Left kidney (tissue), 2 donors: Measurements from ENCODE around the gene DEXI. TPM values are rescaled to one million over a fixed set of nuclear protein-coding genes. Genes with fewer than 3 reads are reported as not detected.
"Not testable (repeated sequence)": the region's sequence is repeated elsewhere in the genome, so short reads cannot be mapped to it uniquely, and the experiment has no call there.

Source experiments
- DNase-seq: peaks from one replicate; pipeline ENCODE4 v3.0.0-alpha.2; 2013
- polyA plus RNA-seq: library from polyadenylated mRNA; unstranded; fragments of 120-200 nt; gene quantifications from one replicate; pipeline ENCODE4 v1.2.1, GENCODE V29; 2013; ENCODE audit not compliant: insufficient read length

The DEXI gene
- polyA plus RNA-seq, 1 donor, result 42.6 TPM

GRCh38 chr16:10971560-10971961 is 29.3 kb upstream of the DEXI start:
- peak; percentile 75 for DNase-seq

GRCh38 chr16:10970065-10970464 is 27.8 kb upstream of the DEXI start:
- no peak for DNase-seq

- no peak for DNase-seq
These were observed 27.3 kb upstream of the DEXI start for GRCh38 chr16:10969615-10970014.

GRCh38 chr16:10968498-10968897 is 26.2 kb upstream of the DEXI start:
- DNase-seq, result no peak

GRCh38 chr16:10967986-10968385 is 25.7 kb upstream of the DEXI start:
- no peak for DNase-seq

- DNase-seq, result not testable (repeated sequence)
These were observed 24.3 kb upstream of the DEXI start for GRCh38 chr16:10966559-10966958.

- no peak for DNase-seq
These were observed 23.9 kb upstream of the DEXI start for GRCh38 chr16:10966129-10966528.

GRCh38 chr16:10965440-10966061 is 23.3 kb upstream of the DEXI start:
- DNase-seq, result no peak

- no peak for DNase-seq
These were observed 22.6 kb upstream of the DEXI start for GRCh38 chr16:10964891-10965326.

GRCh38 chr16:10964039-10964890 is 22.0 kb upstream of the DEXI start:
- DNase-seq, result peak; percentile 77

- no peak for DNase-seq
These were observed 19.0 kb upstream of the DEXI start for GRCh38 chr16:10961231-10961630.

- no peak for DNase-seq
These were observed 16.9 kb upstream of the DEXI start for GRCh38 chr16:10959161-10959560.

- no peak for DNase-seq
These were observed 15.7 kb upstream of the DEXI start for GRCh38 chr16:10957771-10958482.

GRCh38 chr16:10954903-10955302 is 12.6 kb upstream of the DEXI start:
- DNase-seq, result no peak

- no peak for DNase-seq
These were observed 8.8 kb upstream of the DEXI start for GRCh38 chr16:10951026-10951425.

- no peak for DNase-seq
These were observed 8.1 kb upstream of the DEXI start for GRCh38 chr16:10950393-10950792.

- DNase-seq, result no peak
These were observed 7.2 kb upstream of the DEXI start for GRCh38 chr16:10949424-10949970.

- no peak for DNase-seq
These were observed 5.0 kb upstream of the DEXI start for GRCh38 chr16:10947211-10947787.

- DNase-seq, result no peak
These were observed 4.0 kb upstream of the DEXI start for GRCh38 chr16:10946308-10946707.

GRCh38 chr16:10945065-10945787 is 3.0 kb upstream of the DEXI start:
- DNase-seq, result no peak

- peak; percentile 93 for DNase-seq
These were observed 2.2 kb upstream of the DEXI start, which contains the start of gene CLEC16A for GRCh38 chr16:10944249-10945064. Gene CLEC16A (plus strand): TSS chr16:10944564. CDS start chr16:10944718, 154 bp downstream.
